CD1c-positive myeloid dendritic cell (primary cell): ENCODE data around the gene CCDC43.

Experiments used
- DNase-seq: peaks from one replicate; pipeline ENCODE4 v3.0.0-alpha.2; 2016; ENCODE audit errors: extremely low spot score

The CCDC43 gene

GRCh38 chr17:44627513-44628242, 61.9 kb downstream of the CCDC43 start:
- no peak for DNase-seq
